Measurements from ENCODE around the gene ROCK2.
A peak's percentile ranks its signal among the peaks of the same experiment; 100 is the strongest.
"Not testable (repeated sequence)": the region's sequence is repeated elsewhere in the genome, so short reads cannot be mapped to it uniquely, and the experiment has no call there.

Gene ROCK2

DNA sequence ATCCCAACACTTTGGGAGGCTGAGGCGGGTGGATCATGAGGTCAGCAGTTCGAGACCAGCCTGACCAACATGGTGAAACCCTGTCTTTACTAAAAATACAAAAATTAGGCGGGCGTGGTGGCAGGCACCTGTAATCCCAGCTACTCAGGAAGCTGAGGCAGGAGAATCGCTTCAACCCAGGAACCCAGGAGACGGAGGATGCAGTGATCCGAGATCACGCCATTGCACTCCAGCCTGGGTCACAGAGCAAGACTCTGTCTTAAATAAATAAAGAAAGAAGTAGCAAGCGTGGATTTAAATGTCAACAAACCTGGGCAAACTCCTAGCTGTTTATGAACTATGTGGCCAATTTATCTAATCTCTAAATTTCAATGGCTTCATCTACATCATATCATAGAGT is 82.9 kb downstream of the ROCK2 start:
- DNase-seq = not testable (repeated sequence)

DNA sequence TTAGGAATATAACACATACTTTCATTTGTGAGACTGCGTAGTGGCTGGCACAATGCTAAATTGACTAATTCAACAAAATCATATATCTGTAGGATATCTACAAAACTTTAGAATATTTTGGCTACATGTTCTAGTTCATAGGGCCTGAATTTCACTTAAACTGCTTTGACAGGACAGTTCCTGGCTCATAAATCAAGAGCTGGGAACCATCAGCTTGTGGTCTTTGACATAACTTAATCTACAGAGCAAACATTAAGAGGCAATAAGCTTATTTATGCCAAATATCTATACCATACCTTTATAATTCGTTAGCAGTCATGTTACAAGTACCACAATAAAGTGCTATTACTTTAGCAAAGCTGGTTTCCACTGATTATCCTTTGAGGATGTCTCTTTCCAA is 83.5 kb downstream of the ROCK2 start:
- no peak for DNase-seq

DNA sequence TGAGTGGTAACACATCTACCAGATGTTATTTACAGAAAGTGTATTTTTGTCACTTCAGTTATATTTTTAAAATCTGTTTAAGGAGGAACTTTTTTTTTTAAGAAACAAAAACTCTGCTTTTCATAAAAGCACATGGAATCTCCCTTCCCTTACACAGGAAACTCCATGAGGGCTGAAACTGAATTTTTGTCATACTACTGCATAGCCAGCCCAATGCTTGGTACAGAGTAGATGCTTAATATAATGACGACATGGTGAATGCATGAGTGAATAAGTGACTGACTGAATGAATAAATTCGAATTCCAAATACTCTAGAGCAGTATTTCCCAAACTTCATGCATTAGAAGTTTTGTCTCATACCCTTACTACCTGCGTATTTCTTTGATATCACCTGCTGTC is 86.5 kb downstream of the ROCK2 start:
- DNase-seq = no peak

DNA sequence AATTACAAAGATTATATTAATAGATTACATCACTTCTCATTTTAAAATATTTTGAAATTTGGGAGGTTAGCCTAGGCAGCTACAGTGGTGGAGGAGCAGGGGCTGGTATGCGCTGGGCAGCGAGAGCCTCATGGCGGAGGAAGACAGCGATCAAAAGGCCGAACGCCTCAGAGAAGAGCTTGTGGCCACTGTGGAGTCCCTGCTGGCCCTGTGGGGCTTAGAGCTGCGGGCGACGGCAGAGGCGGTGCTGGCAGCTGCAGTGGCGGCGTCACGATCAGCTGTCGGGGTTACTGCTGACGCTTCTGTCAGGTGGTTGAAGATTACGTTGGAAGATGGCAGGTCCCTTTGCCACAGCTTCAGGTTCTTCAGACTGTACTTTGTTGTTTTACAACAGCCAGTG is 87.4 kb downstream of the ROCK2 start:
- no peak for DNase-seq

DNA sequence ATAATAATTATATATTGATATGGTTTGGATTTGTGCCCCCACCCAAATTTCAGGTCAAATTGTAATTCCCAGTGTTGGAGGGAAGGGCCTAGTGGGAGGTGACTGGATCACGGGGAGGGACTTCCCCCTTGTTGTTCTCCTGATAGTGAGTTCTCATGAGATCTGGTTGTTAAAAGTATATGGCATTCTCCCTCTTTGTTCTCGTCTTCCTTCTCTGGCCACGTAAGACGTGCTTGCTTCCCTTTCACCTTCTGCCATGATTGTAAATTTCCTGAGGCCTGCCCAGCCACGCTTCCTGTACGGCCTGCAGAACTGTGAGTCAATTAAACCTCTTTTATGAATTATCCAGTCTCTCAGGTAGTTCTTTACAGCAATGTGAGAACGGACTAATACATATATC is 88.3 kb downstream of the ROCK2 start:
- DNase-seq = no peak

DNA sequence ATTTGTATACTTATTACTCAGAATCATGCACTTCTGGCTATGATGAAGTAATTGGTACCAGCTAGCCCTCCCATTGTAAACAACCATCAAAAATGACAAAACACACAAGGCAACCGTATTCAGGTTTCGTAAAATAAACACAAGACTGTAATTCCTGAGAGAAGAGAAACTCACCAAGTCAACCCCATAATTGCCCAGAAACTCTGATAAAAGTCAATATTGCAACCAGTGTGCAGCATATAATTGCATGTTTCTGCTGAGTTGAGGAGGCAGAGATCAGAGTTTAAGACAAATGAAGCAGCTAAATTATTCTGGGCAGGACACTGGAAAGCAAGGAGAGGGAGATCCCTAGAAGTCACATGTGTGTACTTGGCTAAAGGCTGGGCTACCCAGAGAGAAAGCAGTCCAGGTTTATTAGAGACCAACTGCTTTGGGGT is 90.3 kb downstream of the ROCK2 start:
- peak; percentile 51 for DNase-seq

DNA sequence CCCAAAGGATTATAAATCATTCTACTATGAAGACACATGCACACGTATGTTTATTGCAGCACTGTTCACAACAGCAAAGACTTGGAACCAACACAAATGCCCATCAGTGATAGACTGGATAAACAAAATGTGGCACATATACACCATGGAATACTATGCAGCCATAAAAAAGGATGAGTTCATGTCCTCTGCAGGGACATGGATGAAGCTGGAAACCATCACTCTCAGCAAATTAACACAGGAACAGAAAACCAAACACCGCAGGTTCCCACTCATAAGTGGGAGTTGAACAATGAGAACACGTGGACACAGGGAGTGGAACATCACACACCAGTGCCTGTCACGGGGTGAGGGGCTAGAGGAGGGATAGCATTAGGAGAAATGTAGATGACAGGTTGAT is 92.0 kb downstream of the ROCK2 start:
- not testable (repeated sequence) for DNase-seq

DNA sequence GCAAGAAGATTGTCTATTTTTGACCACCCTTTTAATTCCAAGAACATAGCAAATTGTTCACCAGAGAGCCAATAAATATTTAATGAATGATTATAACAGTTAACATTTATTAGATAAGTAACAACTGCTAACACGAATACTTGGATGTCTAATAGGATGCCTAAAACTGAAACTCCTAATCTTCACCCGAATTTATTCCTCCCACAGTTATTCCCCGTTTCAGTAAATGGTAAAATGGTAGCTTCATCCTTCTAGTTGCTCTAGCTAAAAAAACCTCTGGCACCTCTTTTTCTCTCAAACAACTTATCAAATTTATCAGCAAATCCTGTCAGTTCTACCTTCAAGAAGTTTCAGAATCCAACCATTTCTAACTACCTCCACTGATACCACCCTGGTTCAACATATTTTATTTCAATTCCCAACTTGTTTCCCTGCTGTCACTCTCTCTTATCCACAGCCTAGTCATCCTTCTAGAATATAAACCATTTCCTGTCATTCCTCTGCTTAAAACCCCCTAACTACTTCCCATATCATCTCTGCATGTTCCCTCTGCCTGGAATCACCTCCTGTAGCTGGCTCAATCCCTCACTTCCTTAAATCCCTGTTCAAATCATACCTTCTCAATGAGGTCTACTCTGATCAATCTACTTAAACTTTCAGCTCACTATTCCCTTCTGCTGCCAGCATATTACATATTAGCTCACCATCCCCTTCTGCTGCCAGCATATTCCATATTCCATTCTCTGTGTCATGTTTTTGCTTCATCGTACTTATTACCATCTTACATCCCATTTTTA is 93.8 kb downstream of the ROCK2 start:
- DNase-seq = no peak

DNA sequence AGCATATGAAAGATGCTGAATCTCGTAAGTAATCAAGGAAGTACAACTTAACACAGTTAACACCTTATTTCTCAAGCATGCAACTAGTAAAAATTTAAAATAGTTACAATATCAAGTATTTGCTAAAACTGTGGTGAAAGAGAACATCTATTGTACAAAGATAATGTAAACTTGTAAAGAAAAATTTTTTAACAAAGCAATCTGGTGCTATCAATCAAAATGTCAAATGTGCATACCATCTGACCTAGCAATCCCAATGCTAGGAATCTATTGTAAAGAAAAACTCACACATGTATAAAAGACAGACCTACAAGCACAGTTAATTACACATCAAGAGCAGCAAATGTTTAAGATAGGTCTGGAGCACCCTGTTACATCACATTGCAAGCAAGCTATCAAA is 99.1 kb downstream of the ROCK2 start:
- no peak for DNase-seq

DNA sequence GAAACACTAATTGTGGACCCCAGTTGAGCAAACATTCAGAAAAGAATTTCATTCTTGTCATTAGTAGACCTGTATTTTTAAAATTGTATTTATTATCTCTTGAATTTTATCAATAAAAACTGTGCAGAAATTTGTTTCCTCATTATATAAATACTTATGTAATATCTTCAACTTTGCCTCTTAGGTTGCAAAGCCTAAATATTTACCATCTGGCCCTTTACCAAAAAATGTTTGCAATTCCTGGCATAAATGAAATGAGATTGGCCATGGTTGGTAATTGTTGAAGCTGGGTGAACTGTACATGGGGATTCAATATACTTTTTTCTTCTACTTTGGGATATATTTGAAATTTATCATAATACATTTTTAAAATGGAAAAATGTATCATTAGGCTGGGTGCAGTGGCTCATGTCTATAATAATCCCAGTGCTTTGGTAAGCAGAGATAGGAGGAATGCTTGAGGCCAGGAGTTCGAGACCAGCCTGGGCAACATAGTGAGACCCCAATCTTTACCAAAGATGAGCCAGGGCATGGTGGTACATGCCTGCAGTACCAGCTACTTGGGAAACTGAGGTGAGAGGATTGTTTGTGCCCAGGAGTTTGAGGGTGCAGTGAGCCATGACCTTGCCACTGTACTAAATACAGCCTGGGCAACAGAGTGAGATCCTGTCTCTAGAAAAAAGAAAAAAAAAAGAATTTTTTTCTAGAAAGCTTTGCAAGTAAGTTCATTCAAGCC is 100.2 kb downstream of the ROCK2 start:
- no peak for DNase-seq

DNA sequence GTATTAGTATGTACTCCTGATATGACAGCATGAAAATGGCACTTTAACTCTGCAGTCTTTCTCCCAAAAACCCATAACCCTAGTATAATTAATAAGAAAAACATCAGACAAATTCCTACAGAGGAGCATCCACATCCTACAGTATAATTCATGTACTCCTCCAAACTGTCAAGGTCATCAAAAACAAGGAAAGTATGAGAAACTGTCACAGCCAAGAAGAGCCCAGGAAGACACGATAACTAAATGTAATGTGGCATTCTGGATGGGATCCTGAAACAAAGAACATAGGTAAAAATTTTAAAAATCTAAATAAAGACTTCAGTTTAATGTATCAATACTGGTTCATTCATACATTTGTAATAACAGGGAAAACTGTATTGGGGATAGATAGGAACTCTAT is 100.9 kb downstream of the ROCK2 start:
- DNase-seq = no peak

DNA sequence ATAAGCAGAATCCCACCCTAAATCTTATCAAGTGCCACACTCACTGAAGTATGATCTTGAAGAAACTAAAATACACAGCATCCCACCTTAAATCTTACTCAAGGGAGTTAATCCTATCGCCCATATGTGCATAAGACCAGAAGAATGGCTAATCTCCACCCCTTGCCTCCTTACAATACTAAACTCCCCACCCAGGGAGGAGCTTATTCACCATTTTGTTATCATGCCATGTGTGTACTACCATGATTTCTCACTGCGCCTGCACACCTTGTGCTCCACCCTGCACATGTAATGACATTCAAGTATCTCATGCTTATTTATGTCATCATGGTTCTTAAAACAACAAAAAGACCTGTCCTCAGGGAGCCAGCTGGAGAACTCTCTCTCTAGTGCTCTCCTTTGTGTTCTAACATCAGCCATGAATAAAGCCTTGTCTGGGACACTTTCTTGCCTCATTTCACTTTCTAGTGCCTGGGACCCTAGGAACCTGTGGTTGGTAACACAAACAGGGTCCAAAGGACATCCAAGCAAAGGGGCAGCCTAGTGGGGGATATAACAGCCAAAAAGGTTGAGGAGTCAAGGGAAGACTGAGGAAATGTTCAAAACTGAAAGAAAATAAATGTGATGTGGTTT is 101.8 kb downstream of the ROCK2 start:
- no peak for DNase-seq

DNA sequence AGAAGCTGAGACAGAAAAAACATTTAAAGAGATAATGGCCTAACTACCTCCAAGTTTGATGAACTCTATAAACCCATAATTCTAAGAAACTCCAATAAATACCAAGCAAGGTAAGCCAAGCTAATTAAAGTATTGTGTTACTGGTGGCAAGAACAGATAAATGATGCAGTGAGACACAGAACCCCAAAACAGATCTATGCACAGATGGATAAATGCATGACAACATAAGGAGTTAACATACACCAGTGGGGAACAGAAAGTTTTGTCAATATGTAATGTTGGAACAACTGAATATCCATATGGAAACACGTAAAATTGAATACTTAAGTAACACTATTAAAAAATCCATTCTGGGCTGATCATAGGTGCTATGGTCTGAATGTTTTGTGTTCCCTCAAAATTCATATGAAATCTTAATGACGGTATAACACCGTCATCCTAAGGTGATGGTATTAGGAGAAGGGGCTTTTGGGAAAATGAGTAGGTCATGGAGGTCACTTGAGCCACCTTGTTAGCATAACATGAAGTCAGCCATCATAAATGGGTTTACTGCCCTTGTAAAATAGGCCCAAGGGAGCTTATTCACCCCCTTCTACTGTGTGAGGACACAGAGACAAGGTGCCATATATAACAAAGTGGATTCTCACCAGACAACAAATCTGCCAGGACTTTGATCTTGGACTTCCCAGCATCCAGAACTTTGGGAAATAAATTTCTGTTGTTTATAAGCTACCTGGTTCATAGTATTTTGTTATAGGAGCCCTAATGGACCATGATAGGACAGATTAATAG is 102.8 kb downstream of the ROCK2 start:
- no peak for DNase-seq

DNA sequence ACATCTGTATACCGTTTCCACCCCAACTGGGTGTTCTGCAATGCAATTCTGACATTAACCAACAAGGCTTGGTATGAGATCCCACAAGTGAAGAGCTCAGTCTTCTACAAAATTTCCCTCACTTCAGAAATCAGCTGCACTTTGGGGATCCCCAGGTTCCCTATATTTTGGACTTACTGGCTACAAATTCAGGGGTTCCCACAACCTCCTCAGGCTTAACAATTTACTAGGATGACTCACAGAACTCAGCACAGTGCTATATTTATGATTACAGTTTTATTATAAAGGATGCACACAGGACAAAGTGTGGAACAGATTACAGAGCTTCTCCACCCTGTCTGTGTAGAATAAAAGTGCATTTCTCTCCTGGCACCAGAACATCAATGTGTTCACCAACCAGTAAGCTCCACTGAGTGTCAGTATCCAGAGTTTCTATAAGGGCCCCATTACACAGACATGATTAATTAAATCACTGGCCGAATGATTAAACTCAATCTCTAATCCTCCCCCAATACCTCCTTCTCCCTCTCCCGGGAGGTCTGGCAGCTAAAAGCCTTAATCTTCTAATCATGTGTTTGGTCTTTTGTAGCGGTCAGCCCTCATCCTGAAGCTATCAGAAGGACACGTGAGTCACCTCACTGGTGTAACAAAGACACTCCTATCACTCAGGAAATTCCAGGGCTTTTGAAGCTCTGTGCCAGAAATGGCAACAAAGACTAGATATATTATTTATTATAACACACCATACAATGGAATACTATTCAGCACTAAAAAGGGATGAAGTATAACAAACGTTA is 104.6 kb downstream of the ROCK2 start:
- no peak for DNase-seq

DNA sequence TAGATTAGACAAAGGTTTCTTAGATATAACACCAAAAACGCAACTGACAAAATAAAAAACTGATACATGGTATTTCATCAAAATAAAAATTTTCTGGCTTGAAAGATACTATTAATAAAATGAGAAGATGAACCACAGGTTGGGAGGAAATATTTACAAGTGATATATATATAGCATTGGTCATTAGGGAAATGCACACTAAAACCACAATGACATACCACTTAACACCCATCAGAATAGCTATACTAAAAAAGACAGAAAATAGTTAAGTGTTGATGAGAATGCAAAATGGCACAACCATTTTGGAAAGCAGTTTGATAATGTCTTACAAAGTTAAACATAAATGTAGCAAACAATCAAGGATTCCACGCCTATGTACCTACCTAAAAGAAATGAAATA is 105.3 kb downstream of the ROCK2 start:
- no peak for DNase-seq

DNA sequence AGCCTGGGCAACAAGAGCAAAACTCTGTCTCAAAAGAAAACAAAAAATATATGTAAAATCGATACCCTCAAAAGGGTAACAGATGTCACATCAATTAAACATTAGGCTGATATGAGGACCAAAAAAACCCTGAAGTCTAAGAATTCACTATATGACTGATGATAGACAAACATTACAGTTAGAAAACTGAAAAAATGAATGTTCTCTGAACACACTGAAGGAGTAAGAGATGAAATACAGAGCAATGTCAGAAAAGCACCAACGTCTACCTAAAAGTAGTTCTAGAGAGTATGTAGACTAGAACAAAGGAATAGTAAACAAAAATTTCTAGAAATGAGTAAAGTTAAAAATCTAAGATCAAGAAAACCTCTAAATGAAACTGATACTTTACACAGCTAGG is 107.3 kb downstream of the ROCK2 start:
- DNase-seq = no peak

DNA sequence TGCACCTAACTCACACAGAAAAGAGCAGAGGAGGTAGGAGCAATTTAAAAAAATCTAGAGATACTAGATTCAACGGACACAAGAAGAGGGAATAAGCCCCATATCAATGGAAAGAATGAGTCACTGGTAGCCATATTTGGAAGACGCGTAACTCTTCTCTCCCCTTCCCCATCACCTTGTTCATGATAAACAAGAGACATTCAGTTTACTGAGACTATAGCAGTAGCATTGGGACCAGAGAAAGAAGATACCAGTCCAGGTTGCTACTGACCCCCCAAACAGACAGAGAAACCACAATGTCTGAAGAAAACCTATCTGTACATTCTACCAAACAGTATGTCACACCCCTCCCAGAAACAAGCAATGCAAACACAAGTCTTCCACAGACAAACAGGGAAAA is 108.1 kb downstream of the ROCK2 start:
- no peak for DNase-seq

DNA sequence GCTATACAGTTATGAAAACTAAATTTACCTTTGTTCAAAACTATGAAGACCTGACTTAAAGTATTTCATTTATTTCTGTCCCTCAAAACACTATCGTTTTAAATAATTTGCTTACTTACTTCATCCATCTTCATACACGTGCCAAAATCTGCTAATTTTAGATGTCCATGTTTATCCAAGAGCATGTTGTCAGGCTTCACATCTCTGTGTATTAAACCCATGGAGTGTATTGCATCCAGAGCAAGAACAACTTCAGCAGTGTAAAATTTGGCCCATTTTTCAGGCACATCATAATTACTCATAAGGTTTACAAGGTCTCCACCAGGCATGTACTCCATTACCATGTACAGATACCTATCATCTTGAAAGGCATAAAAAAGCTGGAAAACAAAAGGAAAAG is 108.9 kb downstream of the ROCK2 start:
- DNase-seq = no peak

DNA sequence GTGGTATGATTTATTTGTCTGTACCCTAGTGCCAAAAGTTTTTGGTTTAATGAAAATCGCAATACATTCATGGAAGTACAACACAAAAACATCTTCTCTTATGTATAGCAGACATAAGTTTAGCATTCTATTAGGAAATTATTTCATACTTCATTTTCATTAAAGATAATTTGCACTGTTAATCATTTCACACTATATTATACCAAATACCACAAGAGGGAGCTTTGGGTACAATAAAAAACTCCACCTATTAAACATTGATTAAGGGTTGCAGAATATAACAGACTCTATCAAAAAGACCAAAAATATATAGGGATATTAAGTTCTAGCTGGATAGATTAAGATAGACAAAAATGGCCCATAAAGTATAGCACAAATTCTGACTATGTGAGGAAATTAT is 110.1 kb downstream of the ROCK2 start:
- DNase-seq = no peak

DNA sequence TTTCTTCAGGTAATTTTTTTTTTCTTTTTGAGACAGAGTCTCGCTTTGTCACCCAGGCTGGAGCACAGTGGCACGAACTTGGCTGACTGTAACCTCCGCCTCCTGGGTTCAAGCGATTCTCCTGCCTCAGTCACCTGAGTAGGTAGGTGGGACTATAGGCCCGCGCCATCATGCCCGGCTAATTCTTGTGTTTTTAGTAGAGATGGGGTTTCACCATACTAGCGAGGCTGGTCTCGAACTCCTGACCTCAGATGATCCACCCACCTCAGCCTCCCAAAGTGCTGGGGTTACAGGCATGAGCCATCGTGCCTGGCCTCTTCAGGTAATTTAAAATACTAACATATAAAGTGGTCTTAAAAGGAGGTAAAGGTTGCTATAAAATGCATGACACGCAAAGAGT is 113.2 kb downstream of the ROCK2 start:
- DNase-seq = not testable (repeated sequence)

DNA sequence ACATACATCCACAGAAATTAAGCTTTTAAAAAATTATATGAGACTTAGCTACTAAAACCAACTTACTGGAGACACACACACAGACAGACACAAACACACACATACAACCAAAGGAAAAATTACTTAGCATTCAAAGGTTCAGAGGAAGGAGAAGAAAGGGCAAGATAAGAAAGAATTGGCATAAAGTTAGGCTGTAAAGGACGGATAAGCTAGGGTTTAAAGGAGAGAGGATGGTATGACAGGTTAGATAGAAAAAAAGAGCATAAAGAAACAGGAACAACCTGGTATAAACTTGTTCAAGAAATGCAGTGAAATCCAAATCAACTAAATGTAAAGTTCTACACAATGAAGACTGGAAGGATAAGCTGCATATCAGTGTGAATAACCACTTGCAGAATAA is 115.7 kb downstream of the ROCK2 start:
- no peak for DNase-seq

DNA sequence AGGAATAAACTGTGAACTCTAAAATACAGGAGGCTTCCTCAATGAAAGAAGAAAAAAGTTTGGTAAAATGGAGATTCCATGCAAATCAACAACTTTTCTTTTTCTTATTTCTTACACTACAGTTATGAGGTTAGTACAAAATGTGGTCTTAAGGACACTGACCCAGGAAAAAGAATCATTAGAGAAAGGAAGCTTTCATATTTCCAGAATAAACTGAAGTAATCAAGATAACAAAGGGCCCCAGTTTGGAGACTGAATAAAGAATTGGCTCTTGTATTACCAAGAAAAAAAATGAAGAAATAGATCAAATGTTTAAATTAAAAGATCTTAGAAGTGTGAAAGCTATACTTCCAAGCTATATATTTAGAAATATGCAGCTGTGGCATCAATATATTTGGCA is 116.8 kb downstream of the ROCK2 start:
- no peak for DNase-seq

Measured in NCI-H1417 treated with DMSO at 0.1 percent for 48 hours (cell line).